Upper lobe of left lung (tissue), 4 donors: ENCODE measurements around the gene KLHL1.

ENCODE experiments used
- CTCF ChIP-seq, 6 experiments: fragments of 450-650 bp in 4 of 6; fragments of 200-600 bp in 2 of 6; sonication (generic) in 2 of 6; IDR thresholded peaks; one replicate each; pipeline ENCODE4 v1.5.1; 2016 to 2019; ENCODE audit warnings: antibody characterized with exemption in 6 of 6
- EP300 ChIP-seq, 4 donors: sonication (generic); formaldehyde crosslinking; IDR thresholded peaks; one replicate each; pipeline ENCODE4 v1.5.1; 2017; ENCODE audit warnings: antibody characterized with exemption in 4 of 4, control low read depth in 2 of 4
- POLR2A ChIP-seq, 4 donors: fragments of 450-650 bp; IDR thresholded peaks; one replicate each; pipeline ENCODE4 v1.5.1; 2016 to 2017; ENCODE audit warnings: antibody characterized with exemption in 4 of 4, mild to moderate bottlenecking in 2 of 4
- POLR2AphosphoS5 ChIP-seq, 2 donors: sonication (generic); formaldehyde crosslinking; IDR thresholded peaks; one replicate each; pipeline ENCODE4 v1.5.1; 2017; ENCODE audit warnings: antibody characterized with exemption in 2 of 2

GRCh38 chr13:69657676-69658075 is 450.6 kb downstream of the KLHL1 start:
- no peak for TF ChIP-seq POLR2AphosphoS5 (IDR thresholded peaks at IDR 0.05)
- no peak for TF ChIP-seq POLR2A (IDR thresholded peaks at IDR 0.05)
- TF ChIP-seq CTCF (IDR thresholded peaks at IDR 0.05), result no peak
- TF ChIP-seq EP300 (IDR thresholded peaks at IDR 0.05), result no peak
